Body of pancreas (tissue), 4 donors: ENCODE measurements around the gene SAG.

Experiments used
- CTCF ChIP-seq, 7 experiments: fragments of 450-650 bp in 4 of 7; fragments of 200-600 bp in 3 of 7; sonication (generic) in 3 of 7; IDR thresholded peaks; one replicate each; pipeline ENCODE4 v1.5.1; 2016 to 2019; ENCODE audit warnings: antibody characterized with exemption in 7 of 7
- POLR2A ChIP-seq, 3 donors: fragments of 450-650 bp; IDR thresholded peaks; one replicate each; pipeline ENCODE4 v1.6.1; 2016; ENCODE audit warnings: antibody characterized with exemption in 3 of 3, mild to moderate bottlenecking in 2 of 3

GRCh38 chr2:233336541-233336940, 28.9 kb downstream of the SAG start:
- TF ChIP-seq POLR2A (IDR thresholded peaks at IDR 0.05) (no peak), CTCF (IDR thresholded peaks at IDR 0.05) (no peak)
